Fibroblast of mammary gland (primary cell): ENCODE results near the gene ANK3.

ENCODE experiments used
- DNase-seq: peaks from one replicate; pipeline ENCODE4 v3.0.0-alpha.2; 2010; ENCODE audit warnings: low read depth
- H3K4me3 ChIP-seq: 2 replicates; pipeline ENCODE4 v1.5.1; 2011; ENCODE audit warnings: low read depth, mild to moderate bottlenecking, low read length, moderate library complexity; ENCODE audit not compliant: control insufficient read depth
- CTCF ChIP-seq: conservative IDR thresholded peaks from 2 replicates; pipeline ENCODE4 v1.5.1; 2011; ENCODE audit warnings: low read depth, low read length, inconsistent platforms; ENCODE audit not compliant: control insufficient read depth, insufficient read depth

Gene ANK3

GRCh38 chr10:60403168-60403873, 13.6 kb upstream of the ANK3 start:
- H3K4me3 ChIP-seq: no peak overlapping the region
- no peak for TF ChIP-seq CTCF
- DNase-seq: no peak

- DNase-seq: no peak
- no peak overlapping the region for H3K4me3 ChIP-seq
- TF ChIP-seq CTCF: no peak
These were observed 10.7 kb upstream of the ANK3 start for GRCh38 chr10:60400366-60400765.

GRCh38 chr10:60399328-60399727, 9.7 kb upstream of the ANK3 start:
- no peak for DNase-seq
- no peak overlapping the region for H3K4me3 ChIP-seq
- no peak for TF ChIP-seq CTCF

GRCh38 chr10:60397792-60398191, 8.1 kb upstream of the ANK3 start:
- DNase-seq: no peak
- TF ChIP-seq CTCF: no peak

GRCh38 chr10:60396766-60397165, 7.1 kb upstream of the ANK3 start:
- DNase-seq: no peak
- no peak for TF ChIP-seq CTCF
- H3K4me3 ChIP-seq: no peak overlapping the region

More at GRCh38 chr10:60397792-60398191, 8.1 kb upstream of the ANK3 start:
- H3K4me3 ChIP-seq: no peak overlapping the region

- no peak for TF ChIP-seq CTCF
- DNase-seq: no peak
- no peak overlapping the region for H3K4me3 ChIP-seq
These were observed 6.0 kb upstream of the ANK3 start for GRCh38 chr10:60395711-60396110.
